Activated CD8-positive, alpha-beta memory T cell treated with anti-CD3 and anti-CD28 coated beads, Interleukin-2, amount 50 U/mL, for 24 hours (primary cell): ENCODE measurements around the gene CACNA2D4.

Source experiments
- DNase-seq: peaks from one replicate; pipeline ENCODE4 v3.0.0-alpha.2; 2020; ENCODE audit errors: extremely low read depth

CACNA2D4 gene

DNA sequence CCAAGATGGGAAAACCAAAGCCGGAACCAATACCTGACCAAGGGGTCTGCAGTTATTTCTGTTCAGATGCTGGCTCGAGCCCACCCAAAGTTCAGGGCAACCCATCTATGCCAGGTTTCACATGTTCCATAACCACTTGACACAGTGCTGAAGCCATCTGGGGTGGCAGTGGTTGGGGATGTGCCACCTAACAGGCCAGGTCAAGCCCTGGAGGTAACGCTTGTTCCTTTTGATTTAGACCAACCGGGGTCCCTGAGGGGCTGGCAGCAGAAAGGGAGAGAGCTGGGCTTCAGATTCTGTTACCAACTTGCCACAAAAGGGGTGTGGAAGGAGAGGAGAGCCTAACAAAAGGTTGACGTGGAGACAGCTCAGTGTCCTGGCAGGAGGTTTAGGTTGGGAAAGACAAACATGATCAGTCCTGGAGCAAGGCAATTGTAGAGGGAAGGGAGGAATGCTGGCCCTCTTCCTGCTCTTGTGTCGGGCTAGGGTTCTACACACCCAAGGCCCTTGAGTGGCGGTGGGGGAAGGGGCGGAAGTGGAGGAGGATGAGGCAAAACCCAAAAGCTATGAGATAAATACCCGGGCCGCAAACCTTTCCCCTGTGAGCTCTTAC lies 31.9 kb downstream of the CACNA2D4 start:
- no peak for DNase-seq

DNA sequence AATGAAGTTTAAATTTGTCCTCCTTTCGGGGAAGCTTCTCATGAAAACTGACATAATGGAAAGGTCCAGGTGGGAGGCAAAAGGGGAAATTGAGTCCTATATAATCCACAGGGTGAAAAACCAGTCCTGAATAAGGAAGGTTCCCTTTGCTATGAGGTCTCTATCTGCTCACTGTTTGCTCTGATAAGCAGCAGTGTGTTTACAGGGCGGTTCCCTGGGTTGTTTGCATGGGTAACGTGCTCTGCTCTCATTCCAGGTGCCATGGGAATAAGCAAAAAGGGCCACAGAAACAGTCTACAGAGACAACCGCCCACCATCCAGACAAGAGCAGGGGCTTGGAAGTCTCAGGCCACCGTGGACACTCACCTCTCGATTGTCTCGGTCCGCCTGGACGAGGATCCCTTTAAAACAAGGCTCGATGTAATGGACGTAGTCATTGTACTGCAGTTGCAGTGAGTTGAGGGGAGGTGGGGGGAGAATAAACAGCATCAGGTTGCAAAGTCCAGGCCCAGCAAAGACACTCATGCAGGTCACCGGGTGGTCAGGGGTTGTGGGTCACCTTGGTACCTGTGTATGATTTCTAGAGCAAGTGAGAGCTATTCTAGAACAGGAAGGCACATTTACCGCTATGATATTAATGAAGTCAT lies 32.7 kb downstream of the CACNA2D4 start:
- DNase-seq, result no peak

DNA sequence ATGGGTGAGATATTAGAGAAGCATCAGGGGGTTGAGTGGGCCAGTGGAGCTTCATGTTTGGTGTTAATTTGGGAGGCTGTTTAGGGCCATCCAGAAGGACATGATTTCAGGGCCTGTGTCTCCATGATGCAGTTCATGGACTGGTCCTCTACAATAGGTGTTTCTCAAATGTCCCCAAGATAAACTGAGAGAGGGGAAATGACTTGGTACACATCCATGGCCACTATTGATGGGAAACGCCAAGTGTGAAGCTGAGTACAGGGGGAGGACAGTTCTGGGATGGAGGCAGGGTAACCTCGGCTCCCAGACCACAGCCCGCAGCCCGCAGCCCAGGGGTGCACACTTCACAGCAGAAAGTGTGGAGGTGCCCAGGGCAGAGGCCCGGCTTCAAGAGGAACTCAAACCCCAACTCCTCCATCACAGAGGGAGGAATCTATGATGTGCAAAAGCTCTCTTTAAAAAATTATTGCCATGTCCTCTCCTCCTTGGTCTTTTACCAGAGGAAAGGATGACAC lies 33.3 kb downstream of the CACNA2D4 start:
- DNase-seq, result no peak

- no peak for DNase-seq
These were observed 33.8 kb downstream of the CACNA2D4 start for GRCh38 chr12:1884651-1885050.

- DNase-seq, result no peak
These were observed 34.9 kb downstream of the CACNA2D4 start for GRCh38 chr12:1883513-1883912.

- DNase-seq, result no peak
These were observed 35.5 kb downstream of the CACNA2D4 start for GRCh38 chr12:1882850-1883470.

- no peak for DNase-seq
These were observed 36.0 kb downstream of the CACNA2D4 start for GRCh38 chr12:1882405-1882804.

DNA sequence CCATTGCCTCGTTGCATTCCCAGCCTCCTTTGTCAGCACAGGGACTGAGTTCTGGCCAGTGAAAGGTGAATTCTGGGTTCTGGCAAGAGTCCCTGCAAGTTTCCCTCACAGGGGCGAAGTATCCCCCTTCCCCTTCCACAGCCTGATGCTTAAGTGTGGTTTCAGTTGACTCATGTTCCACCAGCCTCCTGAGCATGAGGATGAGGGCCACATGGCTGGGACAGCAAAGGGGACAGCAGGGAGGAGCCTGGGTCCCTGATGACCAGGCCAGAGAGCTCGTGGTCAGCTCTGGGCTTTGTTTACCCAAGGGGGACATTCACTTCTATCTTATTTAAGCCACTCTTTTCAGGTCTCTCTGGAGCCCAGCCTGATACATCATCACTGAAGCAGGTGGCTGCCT lies 36.5 kb downstream of the CACNA2D4 start:
- DNase-seq, result no peak

DNA sequence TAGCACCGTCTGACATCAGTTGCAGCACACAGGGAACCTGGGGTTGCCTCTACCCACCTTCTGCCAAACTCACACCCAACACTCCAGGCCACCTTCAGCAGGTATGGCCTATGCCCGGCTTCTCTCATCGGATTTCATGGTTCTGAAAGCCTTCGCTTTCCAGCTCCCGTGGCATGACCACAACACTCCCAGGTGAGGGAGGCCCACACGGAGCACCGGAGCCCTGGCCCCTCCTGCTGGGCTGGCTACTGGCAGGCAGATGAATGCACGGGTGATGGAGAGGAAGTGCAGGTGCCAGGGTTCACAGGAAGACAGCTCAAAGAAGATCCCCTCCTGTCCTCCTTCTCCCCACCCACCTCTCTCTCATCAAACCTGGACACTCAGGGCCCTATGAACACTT lies 37.2 kb downstream of the CACNA2D4 start:
- DNase-seq, result no peak

GRCh38 chr12:1880876-1881275 lies 37.6 kb downstream of the CACNA2D4 start:
- no peak for DNase-seq

DNA sequence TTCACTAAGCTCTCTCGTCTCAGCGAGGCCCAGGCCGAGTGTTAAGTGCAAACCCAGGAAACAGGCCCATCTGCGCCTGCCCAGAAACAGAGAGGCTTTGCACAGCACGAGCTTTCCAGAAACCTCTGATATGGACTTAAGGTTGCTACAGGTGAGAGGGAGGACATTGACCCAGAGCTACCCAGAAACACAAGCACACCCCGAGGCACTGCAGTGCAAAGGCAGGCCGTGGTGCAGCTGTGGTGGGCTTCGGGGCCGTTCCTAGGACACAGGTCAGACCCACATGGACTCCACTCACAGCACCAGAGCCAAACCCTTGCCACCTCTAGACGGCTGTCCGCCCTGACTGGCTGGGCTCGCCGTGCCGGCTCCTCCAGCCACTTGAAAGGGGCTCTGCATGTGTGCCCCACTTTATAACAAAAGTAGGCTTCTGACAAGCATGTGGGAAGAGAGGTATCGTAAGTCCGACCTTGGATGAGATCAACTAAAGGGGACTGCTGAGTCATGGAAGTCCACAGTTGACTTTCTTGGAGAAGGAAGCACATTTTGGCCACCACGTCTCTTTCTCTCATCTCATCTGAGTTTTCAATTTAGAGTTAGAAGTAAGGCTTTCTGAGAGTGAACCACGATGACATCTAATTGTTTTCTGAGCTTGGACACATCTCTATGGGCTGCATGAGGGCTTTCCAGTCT lies 38.2 kb downstream of the CACNA2D4 start:
- no peak for DNase-seq

DNA sequence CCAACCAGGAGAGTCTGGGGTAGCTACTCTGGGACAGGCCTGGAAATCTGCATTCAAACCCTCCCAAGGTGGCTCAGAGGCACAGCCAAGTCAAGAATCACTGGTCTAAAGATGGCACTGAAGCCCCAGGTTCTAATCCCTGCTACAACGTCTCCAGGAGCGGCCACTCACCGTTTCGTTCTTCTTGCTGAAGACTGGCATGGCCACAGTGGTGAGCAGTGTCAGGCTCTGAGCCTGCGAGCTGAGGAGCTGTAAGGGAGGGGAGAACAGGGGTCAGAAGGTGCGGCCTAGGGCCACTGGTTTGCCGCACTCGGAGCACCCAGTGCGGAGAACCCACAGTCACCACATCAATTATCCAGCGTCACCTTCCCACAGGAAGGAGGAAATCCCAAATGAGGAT lies 38.8 kb downstream of the CACNA2D4 start:
- no peak for DNase-seq

- DNase-seq, result no peak
These were observed 39.8 kb downstream of the CACNA2D4 start for GRCh38 chr12:1878695-1879094.

- DNase-seq, result no peak
These were observed 40.2 kb downstream of the CACNA2D4 start for GRCh38 chr12:1878214-1878613.

DNA sequence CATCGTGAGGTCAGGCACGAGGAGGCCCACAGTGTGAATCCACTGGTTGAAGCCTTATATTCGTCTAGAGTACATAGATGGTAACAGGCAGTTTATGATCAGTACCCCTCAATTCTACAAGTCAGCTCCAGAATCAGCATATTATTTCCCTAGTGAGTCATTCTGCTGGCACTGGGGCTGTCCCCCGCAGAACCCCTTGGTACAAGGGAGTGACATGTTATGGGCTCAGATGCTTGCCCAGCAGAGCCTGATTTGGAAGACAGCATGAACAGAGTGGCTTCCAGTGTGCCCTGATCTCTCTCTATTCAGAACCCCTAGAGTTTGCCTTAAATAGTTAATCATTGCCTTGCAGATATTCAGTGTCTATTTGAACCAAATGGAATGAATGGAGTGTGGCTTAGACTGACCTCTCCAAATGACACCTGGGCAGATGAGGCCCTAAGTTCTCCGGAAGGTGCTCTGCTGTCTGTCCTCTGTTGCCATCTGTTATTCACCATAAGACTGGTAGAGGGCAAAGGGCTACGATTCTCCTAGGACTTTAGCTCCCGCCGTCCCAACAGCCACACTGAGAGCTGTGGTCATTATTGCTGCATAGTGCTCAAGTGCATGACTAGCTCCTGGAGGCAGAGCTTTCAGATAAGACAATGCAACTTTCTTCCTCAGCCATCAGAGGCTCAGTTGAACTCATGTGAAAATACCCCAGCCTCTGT lies 41.1 kb downstream of the CACNA2D4 start:
- DNase-seq, result no peak

- no peak for DNase-seq
These were observed 42.4 kb downstream of the CACNA2D4 start for GRCh38 chr12:1876086-1876485.

- DNase-seq, result no peak
These were observed 42.8 kb downstream of the CACNA2D4 start for GRCh38 chr12:1875608-1876007.

GRCh38 chr12:1873531-1874510 lies 44.6 kb downstream of the CACNA2D4 start:
- no peak for DNase-seq

DNA sequence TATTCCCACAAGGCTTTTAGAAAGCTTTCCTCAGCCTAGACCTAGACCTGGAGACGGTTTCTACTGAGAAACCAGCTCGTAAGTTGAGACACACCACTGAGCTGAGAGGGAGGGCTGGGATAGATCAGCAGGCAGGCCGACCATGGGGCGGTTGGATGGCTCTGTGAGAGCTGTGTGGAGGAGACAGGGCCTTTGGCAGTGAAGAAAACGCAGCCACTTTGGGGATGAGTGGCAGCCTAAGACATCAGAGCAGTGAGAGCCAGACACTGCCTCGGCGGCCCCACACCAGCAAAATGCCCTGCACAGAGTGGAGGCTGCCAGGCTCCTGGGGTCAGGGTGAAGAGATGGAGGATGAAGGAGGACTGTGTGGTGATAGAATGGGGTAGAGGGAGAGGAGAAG lies 46.0 kb downstream of the CACNA2D4 start:
- no peak for DNase-seq

DNA sequence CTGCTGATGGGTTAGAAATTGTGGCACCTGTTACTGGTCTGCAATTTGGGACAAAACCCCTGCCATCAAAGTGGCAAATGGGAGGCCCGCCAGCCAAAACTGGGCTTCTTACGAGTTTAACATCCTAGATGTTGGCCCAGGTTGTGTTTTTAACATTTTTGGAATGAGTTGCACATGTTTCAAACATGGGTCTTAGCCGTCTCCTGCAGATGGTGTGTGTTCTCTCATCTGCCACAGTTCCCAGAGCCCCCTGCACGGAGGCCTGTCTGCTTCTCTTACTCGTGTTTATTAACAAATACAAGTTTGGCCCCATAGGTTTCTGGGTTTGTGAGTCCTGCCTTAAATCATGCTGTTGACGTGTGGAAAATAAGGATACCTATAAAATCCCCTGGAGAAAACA lies 46.5 kb downstream of the CACNA2D4 start:
- no peak for DNase-seq
